ENCODE data around the gene IFNA1. TPM values are rescaled to one million over a fixed set of nuclear protein-coding genes. Genes with fewer than 3 reads are reported as not detected.

Gene IFNA1
- total RNA-seq, 2 experiments from 2014 or later: not detected

GRCh38 chr9:21450733-21451394, 10.6 kb downstream of the IFNA1 start:
- no peaks in the 10 kb centered on the region for H3K4me1 Mint-ChIP-seq
- no peak for ATAC-seq
- no peaks in the 10 kb centered on the region for H3K36me3 Mint-ChIP-seq (ENCODE audit: low read depth)
- no peak overlapping the region for H3K4me3 Mint-ChIP-seq
- peaks cover 2% of the 10 kb centered on the region for H3K27me3 Mint-ChIP-seq
- CTCF ChIA-PET: interaction anchor here (0.7 kb wide), 1 partner anchor 300 kb away, joined by 3 read pairs; no protein-coding TSS in a partner anchor
- intact Hi-C loops (cut with DNase I, micrococcal nuclease): loop anchor here in 1 of 2 experiments (10.0 kb wide), 2 partner anchors 216 to 256 kb away; no protein-coding TSS in a partner anchor
- POLR2A ChIA-PET: no interaction called here
- no peak for DNase-seq
- H3K27ac Mint-ChIP-seq: no peak overlapping the region
- no peaks in the 10 kb centered on the region for H3K9me3 Mint-ChIP-seq (ENCODE audit: low read depth)

GRCh38 chr9:21452681-21453080, 12.4 kb downstream of the IFNA1 start:
- H3K27ac Mint-ChIP-seq: no peak overlapping the region
- CTCF ChIA-PET: interaction anchor here (0.9 kb wide), 1 partner anchor 357 kb away, joined by 3 read pairs; no protein-coding TSS in a partner anchor
- POLR2A ChIA-PET: no interaction called here
- H3K9me3 Mint-ChIP-seq (ENCODE audit: low read depth): no peaks in the 10 kb centered on the region
- no peaks in the 10 kb centered on the region for H3K4me1 Mint-ChIP-seq
- DNase-seq: no peak
- H3K27me3 Mint-ChIP-seq: peaks cover 2% of the 10 kb centered on the region
- no peaks in the 10 kb centered on the region for H3K36me3 Mint-ChIP-seq (ENCODE audit: low read depth)
- intact Hi-C loops (cut with DNase I, micrococcal nuclease): loop anchor here in 1 of 2 experiments (10.0 kb wide), 2 partner anchors 218 to 258 kb away; no protein-coding TSS in a partner anchor
- no peak for ATAC-seq
- no peak overlapping the region for H3K4me3 Mint-ChIP-seq

GRCh38 chr9:21454149-21454548, 13.9 kb downstream of the IFNA1 start:
- ChIA-PET POLR2A (no interaction called here), CTCF (interaction anchor here (0.8 to 4.1 kb wide), 11 partner anchors 10 to 260 kb away, joined by 3 to 37 read pairs (median 5); no protein-coding TSS in a partner anchor)
- Mint-ChIP-seq H3K36me3 (ENCODE audit: low read depth) (no peaks in the 10 kb centered on the region), H3K4me1 (no peaks in the 10 kb centered on the region), H3K27ac (no peak overlapping the region), H3K4me3 (no peak overlapping the region), H3K27me3 (peaks cover 2% of the 10 kb centered on the region), H3K9me3 (ENCODE audit: low read depth) (no peaks in the 10 kb centered on the region)
- DNase-seq (no peak), ATAC-seq (no peak)
- intact Hi-C loops (cut with DNase I, micrococcal nuclease): loop anchor here (2.0 to 10.0 kb wide), 4 partner anchors 127 to 259 kb away; no protein-coding TSS in a partner anchor

- ChIA-PET POLR2A (no interaction called here), CTCF (interaction anchor here (0.6 to 4.1 kb wide), 20 partner anchors 9 to 287 kb away, joined by 3 to 37 read pairs (median 5); partner anchors contain the start of gene KLHL9)
- Mint-ChIP-seq H3K27me3 (peaks cover 2% of the 10 kb centered on the region), H3K36me3 (ENCODE audit: low read depth) (no peaks in the 10 kb centered on the region), H3K4me3 (no peak overlapping the region), H3K9me3 (ENCODE audit: low read depth) (no peaks in the 10 kb centered on the region), H3K4me1 (no peaks in the 10 kb centered on the region), H3K27ac (no peak overlapping the region)
- DNase-seq (peak; percentile 37), ATAC-seq (peak; percentile 70)
- intact Hi-C loops (cut with DNase I, micrococcal nuclease): loop anchor here (1.0 to 10.0 kb wide), 7 partner anchors 129 to 261 kb away; no protein-coding TSS in a partner anchor
Measured at GRCh38 chr9:21455320-21455719, 15.1 kb downstream of the IFNA1 start.

GRCh38 chr9:21461377-21461776, 21.1 kb downstream of the IFNA1 start:
- Mint-ChIP-seq H3K36me3 (ENCODE audit: low read depth) (no peaks in the 10 kb centered on the region), H3K27ac (no peak overlapping the region), H3K27me3 (peaks cover 2% of the 10 kb centered on the region), H3K4me3 (no peak overlapping the region), H3K4me1 (no peaks in the 10 kb centered on the region), H3K9me3 (ENCODE audit: low read depth) (peaks cover 7% of the 10 kb centered on the region)
- ChIA-PET CTCF (interaction anchor here (0.8 to 1.6 kb wide), 8 partner anchors 14 to 329 kb away, joined by 3 to 5 read pairs (median 3); no protein-coding TSS in a partner anchor), POLR2A (interaction anchor here (0.6 kb wide), 1 partner anchor 248 kb away, joined by 3 read pairs; no protein-coding TSS in a partner anchor)
- intact Hi-C loops (cut with DNase I, micrococcal nuclease): loop anchor here in 1 of 2 experiments (10.0 kb wide), 1 partner anchor 573 kb away; no protein-coding TSS in a partner anchor
- ATAC-seq (no peak), DNase-seq (no peak)

GRCh38 chr9:21465138-21465537, 24.9 kb downstream of the IFNA1 start:
- ATAC-seq (no peak), DNase-seq (no peak)
- ChIA-PET CTCF (interaction anchor here (1.0 to 1.5 kb wide), 15 partner anchors 9 to 347 kb away, joined by 3 to 15 read pairs (median 5); no protein-coding TSS in a partner anchor), POLR2A (no interaction called here)
- intact Hi-C loops (cut with DNase I, micrococcal nuclease): loop anchor here in 1 of 2 experiments (5.0 to 10.0 kb wide), 2 partner anchors 242 to 570 kb away; no protein-coding TSS in a partner anchor
- no peak overlapping the region for H3K4me3 Mint-ChIP-seq
- H3K27me3 Mint-ChIP-seq: peaks cover 2% of the 10 kb centered on the region
- no peaks in the 10 kb centered on the region for H3K4me1 Mint-ChIP-seq
- H3K9me3 Mint-ChIP-seq (ENCODE audit: low read depth): peaks cover 7% of the 10 kb centered on the region
- H3K27ac Mint-ChIP-seq: no peak overlapping the region
- no peaks in the 10 kb centered on the region for H3K36me3 Mint-ChIP-seq (ENCODE audit: low read depth)

- Mint-ChIP-seq H3K9me3 (ENCODE audit: low read depth) (peaks cover 7% of the 10 kb centered on the region), H3K4me1 (no peaks in the 10 kb centered on the region), H3K4me3 (no peak overlapping the region), H3K27ac (no peak overlapping the region), H3K27me3 (peaks cover 2% of the 10 kb centered on the region), H3K36me3 (ENCODE audit: low read depth) (no peaks in the 10 kb centered on the region)
- no peak for DNase-seq
- ChIA-PET POLR2A (interaction anchor here (0.7 kb wide), 1 partner anchor 140 kb away, joined by 7 read pairs; no protein-coding TSS in a partner anchor), CTCF (interaction anchor here (0.6 to 2.9 kb wide), 33 partner anchors 9 to 655 kb away, joined by 3 to 28 read pairs (median 4); partner anchors contain the start of gene IFNE)
- ATAC-seq: peak; percentile 78
- intact Hi-C loops (cut with DNase I, micrococcal nuclease): loop anchor here (1.0 to 10.0 kb wide), 4 partner anchors 241 to 569 kb away; no protein-coding TSS in a partner anchor
Measured at GRCh38 chr9:21465859-21466518, 25.8 kb downstream of the IFNA1 start.

- POLR2A ChIA-PET: no interaction called here
- Mint-ChIP-seq H3K4me3 (no peak overlapping the region), H3K27me3 (peaks cover 2% of the 10 kb centered on the region), H3K9me3 (ENCODE audit: low read depth) (no peaks in the 10 kb centered on the region), H3K36me3 (ENCODE audit: low read depth) (no peaks in the 10 kb centered on the region), H3K4me1 (no peaks in the 10 kb centered on the region), H3K27ac (no peak overlapping the region)
- intact Hi-C loops (cut with DNase I, micrococcal nuclease): no loop called here
- no peak for ATAC-seq
- CTCF ChIA-PET: interaction anchor here (1.0 to 2.5 kb wide), 5 partner anchors 13 to 318 kb away, joined by 3 to 10 read pairs (median 3); no protein-coding TSS in a partner anchor
- DNase-seq: no peak
Measured at GRCh38 chr9:21470126-21470525, 29.9 kb downstream of the IFNA1 start.

GRCh38 chr9:21473236-21473635, 33.0 kb downstream of the IFNA1 start:
- no peaks in the 10 kb centered on the region for H3K36me3 Mint-ChIP-seq (ENCODE audit: low read depth)
- intact Hi-C loops (cut with DNase I, micrococcal nuclease): no loop called here
- POLR2A ChIA-PET: interaction anchor here (0.6 kb wide), 2 partner anchors 179 to 314 kb away, joined by 4 read pairs; no protein-coding TSS in a partner anchor
- peaks cover 2% of the 10 kb centered on the region for H3K27me3 Mint-ChIP-seq
- DNase-seq: no peak
- H3K4me3 Mint-ChIP-seq: no peak overlapping the region
- H3K9me3 Mint-ChIP-seq (ENCODE audit: low read depth): no peaks in the 10 kb centered on the region
- no peak overlapping the region for H3K27ac Mint-ChIP-seq
- CTCF ChIA-PET: interaction anchor here (0.7 to 1.3 kb wide), 3 partner anchors 236 to 608 kb away, joined by 3 read pairs; no protein-coding TSS in a partner anchor
- ATAC-seq: no peak
- H3K4me1 Mint-ChIP-seq: no peaks in the 10 kb centered on the region

GRCh38 chr9:21477466-21477865, 37.2 kb downstream of the IFNA1 start:
- H3K27ac Mint-ChIP-seq: no peak overlapping the region
- no peaks in the 10 kb centered on the region for H3K9me3 Mint-ChIP-seq (ENCODE audit: low read depth)
- no peak overlapping the region for H3K4me3 Mint-ChIP-seq
- H3K36me3 Mint-ChIP-seq (ENCODE audit: low read depth): no peaks in the 10 kb centered on the region
- H3K27me3 Mint-ChIP-seq: peaks cover 3% of the 10 kb centered on the region
- ChIA-PET POLR2A (no interaction called here), CTCF (no interaction called here)
- DNase-seq (no peak), ATAC-seq (peak; percentile 75)
- H3K4me1 Mint-ChIP-seq: no peaks in the 10 kb centered on the region
- intact Hi-C loops (cut with DNase I, micrococcal nuclease): no loop called here

- Mint-ChIP-seq H3K36me3 (ENCODE audit: low read depth) (no peaks in the 10 kb centered on the region), H3K27me3 (peaks cover 3% of the 10 kb centered on the region), H3K4me1 (no peaks in the 10 kb centered on the region), H3K27ac (no peak overlapping the region), H3K4me3 (no peak overlapping the region), H3K9me3 (ENCODE audit: low read depth) (no peaks in the 10 kb centered on the region)
- DNase-seq (no peak), ATAC-seq (no peak)
- ChIA-PET POLR2A (no interaction called here), CTCF (interaction anchor here (0.5 to 1.0 kb wide), 2 partner anchors 14 to 265 kb away, joined by 3 read pairs; no protein-coding TSS in a partner anchor)
- intact Hi-C loops (cut with DNase I, micrococcal nuclease): no loop called here
Measured at GRCh38 chr9:21479152-21479702, 39.0 kb downstream of the IFNA1 start.

All from activated CD4-positive, alpha-beta T cell treated with anti-CD3 and anti-CD28 coated beads for 36 hours (primary cell).